Measurements from ENCODE around the gene RPS3.
"Not testable (repeated sequence)": the region's sequence is repeated elsewhere in the genome, so short reads cannot be mapped to it uniquely, and the experiment has no call there.

The RPS3 gene

GRCh38 chr11:75399344-75400145, at the start of gene RPS3:
Gene RPS3 (plus strand): TSS chr11:75399518. CDS start chr11:75399548, 30 bp downstream.
- peak; percentile 88 for DNase-seq

- no peak for DNase-seq
These were observed 49.7 kb upstream of the RPS3 start for GRCh38 chr11:75349521-75350116.

DNA sequence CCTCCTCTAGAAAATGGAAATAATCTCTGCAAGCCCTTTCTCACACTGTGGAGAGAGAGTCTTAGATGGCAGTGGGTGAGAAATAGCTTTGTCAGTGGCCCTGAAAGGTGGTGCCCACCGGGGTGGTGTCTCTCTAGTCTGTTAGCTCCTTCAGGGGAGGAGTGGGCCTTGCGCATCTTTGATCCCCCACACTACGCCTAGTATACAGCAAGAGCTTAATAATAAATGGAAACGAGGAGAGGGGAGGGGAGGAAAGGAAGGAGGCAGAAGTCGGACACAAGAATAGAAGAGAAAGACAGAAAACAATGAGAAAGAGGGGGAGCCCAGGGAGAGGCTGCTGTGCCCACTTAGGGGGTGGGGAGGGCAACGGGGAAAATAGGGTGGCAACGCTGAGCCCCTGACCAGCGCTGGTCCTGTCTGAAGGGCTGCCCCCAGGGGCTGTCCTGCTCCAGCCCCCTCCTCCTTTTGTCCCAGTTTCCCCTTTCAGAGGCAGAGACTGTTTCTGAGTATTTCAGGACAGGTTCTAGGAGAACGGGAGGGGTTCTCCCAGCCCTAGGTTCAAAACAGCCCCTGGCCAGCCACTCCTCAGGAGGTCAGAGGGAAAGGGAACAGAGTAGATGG, 49.1 kb upstream of the RPS3 start:
- no peak for DNase-seq

DNA sequence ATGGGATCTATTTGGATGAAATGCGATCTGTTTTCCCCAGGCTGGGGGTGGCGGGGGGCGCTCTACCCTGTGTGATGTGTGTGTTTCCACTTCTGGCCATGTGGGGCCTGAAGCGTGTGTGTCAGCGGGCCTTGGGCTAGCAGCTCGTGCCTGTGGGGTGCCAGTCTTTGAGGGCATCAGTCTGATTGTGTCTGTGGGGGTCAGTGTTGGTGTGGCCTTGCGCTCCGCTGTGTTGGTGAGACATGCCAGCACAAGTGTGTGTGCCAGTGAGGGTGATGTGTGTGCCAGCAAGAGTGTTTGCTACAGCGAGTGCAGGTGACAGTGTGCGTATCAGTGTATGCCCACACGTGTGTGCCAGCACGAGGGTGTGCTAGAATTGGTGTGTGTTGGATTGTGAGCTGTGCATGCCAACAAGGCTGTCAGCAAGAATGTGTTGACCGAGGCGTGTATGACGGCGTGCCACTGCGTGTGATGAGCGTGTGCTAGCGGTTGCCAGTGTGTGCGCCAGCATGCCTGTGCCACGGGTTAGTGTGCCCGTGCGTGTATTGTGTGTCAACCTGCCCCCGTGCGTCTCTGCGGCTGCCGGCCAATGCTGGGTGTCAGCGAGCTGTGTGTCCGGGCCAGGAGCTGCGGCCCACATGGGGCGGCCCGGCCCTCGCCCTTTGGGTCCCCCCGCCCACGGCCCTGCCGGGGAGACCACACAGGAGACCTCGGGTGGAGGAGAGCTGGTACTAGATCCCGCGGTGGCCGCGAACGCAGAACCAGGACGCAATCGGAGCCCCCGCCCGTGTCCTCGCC, 48.4 kb upstream of the RPS3 start:
- no peak for DNase-seq

DNA sequence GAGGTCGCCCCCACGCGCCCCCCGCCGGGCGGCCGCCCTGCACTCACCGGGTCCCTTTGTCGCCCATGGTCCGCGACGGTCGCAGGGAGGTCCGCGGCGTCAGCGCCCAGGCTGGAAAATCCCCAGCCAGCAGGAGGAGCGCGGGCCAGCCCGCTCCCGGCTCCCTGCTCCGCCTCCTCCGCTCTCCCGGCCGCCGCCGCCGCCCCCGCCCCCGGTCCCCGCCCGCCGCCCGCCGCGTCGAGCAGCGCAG, 47.9 kb upstream of the RPS3 start, which contains the start of gene ARRB1:
Gene ARRB1, minus strand, starts transcription at position 121 of the 250 bp plus-strand sequence. Its CDS starts 54 bp downstream, at position 67.
- DNase-seq = no peak

DNA sequence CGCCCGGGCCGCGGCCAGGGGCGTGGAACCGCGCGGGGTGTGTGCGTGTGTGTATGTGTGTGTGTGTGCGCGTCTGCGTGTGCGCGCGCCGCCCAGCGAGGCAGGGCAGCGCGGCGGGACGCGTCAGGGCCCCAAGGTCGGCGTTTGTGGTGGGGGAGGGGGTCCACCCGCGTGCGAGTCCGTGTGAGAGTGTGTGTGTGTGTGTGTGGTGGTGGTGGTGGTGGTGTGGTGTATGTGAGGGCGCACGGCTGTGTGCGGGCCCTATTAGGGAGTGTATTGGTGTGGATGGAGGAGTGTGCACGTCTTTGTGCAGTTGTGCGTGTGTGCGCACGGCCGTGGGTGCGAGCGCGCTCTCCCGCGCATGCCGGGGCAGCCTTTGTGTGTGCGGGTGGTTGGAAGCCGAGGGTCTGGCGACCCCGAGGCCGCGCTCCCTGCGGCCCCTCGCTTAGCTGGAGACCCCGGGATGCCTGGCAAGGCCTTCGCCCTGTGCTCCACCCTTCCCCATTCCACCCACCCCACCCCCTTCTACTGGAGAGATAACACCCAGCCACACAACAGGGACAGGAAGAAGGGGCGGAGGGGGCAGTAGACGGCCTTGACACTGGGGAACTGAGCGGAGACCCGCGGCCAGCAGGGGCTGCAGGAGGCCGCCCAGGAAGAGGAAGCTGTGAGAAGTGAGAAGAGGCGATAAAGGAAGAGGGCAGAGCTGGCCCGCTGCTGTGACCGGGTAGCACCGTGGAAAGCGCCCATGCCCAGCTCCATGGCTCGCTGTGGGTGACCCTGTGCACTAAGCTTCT, 47.3 kb upstream of the RPS3 start:
- no peak for DNase-seq

GRCh38 chr11:75352588-75353206, 46.6 kb upstream of the RPS3 start:
- no peak for DNase-seq

DNA sequence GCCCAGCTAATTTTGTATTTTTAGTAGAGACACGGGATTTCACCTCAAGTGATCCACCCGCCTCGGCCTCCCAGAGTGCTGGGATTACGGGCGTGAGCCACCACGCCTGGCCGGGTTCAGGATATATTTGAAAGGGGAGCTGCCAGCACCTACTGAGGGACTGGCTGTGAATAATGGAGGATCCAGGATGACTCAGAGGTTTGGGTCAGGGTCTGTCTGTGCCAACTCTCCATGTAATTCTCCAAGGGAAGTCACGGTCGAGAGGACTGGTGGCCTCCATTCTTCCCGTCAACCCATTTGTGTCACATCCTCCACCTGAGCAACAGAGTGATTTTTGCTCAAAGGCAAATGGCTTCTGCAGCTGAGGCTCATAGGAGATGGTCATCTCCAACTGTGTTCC, 44.3 kb upstream of the RPS3 start:
- DNase-seq = no peak

DNA sequence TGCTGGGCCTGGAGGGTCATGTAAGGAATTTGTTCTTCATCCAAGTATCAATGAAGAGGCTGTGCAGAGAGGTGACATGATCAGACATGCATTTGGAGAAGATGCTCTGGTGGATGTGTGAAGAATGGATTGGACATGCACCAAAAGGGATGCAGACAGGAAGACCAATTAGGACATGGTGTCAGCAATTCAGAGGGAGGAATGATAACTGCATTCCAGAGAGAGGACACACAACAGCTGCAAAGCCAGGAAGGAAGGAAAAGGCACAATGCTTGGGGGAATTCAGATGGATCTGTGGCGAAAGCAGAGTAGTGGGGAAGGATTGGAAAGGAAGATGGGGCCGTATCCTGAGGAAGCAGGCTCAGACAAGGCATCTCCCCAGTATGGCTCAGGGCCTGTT, 42.7 kb upstream of the RPS3 start:
- DNase-seq = no peak

- not testable (repeated sequence) for DNase-seq
These were observed 37.0 kb upstream of the RPS3 start for GRCh38 chr11:75362285-75362684.

DNA sequence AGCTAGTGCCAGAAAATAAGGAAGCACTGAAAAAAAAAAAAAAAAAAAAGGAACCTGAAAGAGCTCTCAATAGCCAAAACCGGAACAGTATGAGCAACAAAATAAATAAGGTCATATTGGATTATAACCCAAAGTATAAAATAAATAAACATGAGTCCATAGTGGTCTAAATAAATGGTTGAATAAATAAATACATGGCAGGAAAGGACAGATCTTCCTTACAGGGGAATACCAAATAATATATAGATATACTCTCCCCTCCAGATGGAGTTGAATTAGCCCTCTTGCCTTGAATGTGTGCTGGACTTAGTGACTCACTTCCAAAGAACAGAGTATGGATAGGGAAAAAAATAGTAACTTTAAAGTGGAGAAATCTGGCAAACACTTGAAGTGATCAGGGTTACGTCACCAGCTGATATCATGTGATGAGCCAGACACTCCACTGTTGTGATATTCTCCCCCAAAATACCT, 33.6 kb upstream of the RPS3 start:
- peak; percentile 50 for DNase-seq

DNA sequence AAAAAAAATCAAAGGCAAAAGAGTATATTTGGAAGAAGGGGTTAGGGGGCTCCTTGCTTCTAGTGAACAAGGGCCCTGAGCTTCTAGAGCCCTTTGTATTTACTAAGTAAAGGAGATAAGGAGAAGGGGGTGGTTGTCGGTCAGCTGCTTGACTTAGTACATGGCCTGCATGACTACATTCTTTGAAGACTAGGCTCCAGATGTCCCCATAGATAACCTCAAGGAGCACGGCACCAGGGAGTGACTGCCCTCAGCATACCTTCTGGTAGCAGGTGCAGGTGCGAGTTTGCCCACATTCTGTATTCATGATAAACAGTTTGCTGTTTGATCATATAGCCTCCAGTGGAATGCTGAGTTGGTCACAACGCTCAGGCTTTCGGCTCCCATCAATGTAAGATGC, 32.5 kb upstream of the RPS3 start:
- DNase-seq = not testable (repeated sequence)

GRCh38 chr11:75369560-75370255, 29.6 kb upstream of the RPS3 start:
- no peak for DNase-seq

GRCh38 chr11:75371949-75372876, 27.1 kb upstream of the RPS3 start:
- peak; percentile 51 for DNase-seq

GRCh38 chr11:75373201-75373600, 26.1 kb upstream of the RPS3 start:
- DNase-seq = no peak

DNA sequence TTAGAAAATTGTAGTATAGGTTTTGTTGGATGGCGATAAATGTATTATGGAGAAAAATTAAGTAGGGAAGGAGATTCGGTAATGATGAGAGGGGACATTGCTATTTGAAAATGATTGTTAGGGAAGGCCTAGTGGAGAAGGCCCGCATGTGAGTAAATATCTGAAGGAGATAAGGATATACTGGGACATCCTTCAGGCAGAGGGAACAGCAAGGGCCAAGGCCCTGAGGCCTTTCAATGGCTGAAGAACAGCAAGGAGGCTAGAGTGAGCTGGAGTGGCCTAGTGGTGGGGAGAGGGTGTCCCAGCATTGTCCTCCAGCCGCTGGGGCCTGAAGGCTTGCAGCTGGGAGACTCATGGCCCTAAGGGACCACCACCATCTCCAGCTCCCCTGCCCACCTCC, 24.7 kb upstream of the RPS3 start:
- DNase-seq = no peak

GRCh38 chr11:75375626-75376025, 23.7 kb upstream of the RPS3 start:
- DNase-seq = no peak

- no peak for DNase-seq
These were observed 23.1 kb upstream of the RPS3 start for GRCh38 chr11:75376175-75376574.

DNA sequence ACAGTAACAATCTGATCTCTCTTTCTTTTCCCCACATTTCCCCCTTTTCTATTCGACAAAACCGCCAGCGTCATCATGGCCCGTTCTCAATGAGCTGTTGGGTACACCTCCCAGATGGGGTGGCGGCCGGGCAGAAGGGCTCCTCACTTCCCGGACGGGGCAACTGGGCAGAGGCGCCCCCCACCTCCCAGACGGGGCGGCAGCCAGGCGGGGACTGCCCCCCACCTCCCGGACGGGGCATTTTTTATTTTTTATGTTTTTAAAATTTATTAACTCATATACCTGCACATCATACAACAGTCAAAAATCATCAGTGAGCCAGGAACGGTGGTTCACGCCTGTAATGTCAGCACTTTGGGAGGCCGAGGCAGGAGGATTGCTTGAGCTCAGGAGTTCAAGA, 20.5 kb upstream of the RPS3 start:
- DNase-seq = not testable (repeated sequence)

DNA sequence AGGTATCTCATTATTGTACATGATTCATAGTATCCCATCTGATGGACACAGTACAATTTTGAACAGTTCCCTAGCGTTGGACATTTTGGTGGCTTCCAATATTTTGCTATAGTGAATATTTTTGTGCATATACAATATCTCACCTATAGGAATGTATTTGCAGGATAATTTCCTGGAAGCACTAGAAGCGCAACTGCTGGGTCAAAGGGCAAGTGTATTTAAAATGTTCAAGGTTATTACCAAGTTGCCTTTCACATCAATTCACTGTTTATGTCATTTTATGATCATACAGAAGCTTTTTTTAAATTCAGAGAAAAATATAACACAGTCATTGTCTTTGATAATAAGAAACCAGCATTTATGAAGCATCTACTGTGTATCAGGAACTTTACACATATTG, 19.1 kb upstream of the RPS3 start:
- DNase-seq = no peak

Data from NCI-H2029 (cell line).